MM.1S (cell line): ENCODE measurements around the gene SYCN.

Source experiments
- CTCF ChIP-seq: fragments of 300-600 bp; sonication (generic); IDR thresholded peaks from 2 replicates; pipeline ENCODE4 v1.5.1; 2016; ENCODE audit warnings: antibody characterized with exemption, low read length, mixed read lengths
- EZH2 ChIP-seq: fragments of 300-600 bp; sonication (generic); optimal IDR thresholded peaks from 2 replicates; pipeline ENCODE3; 2017; ENCODE audit warnings: low read depth, mild to moderate bottlenecking, antibody characterized with exemption, low read length, mixed read lengths

- TF ChIP-seq EZH2 (no peak), CTCF (no peak)
Observed at GRCh38 chr19:39160523-39160861, 43.6 kb downstream of the SYCN start.
